CD4-positive, CD25-positive, alpha-beta regulatory T cell (primary cell): Measurements from ENCODE around the gene C3orf20. TPM values are rescaled to one million over a fixed set of nuclear protein-coding genes. Genes with fewer than 3 reads are reported as not detected.

Experiments
- ATAC-seq, 2 donors: fragments of 150-1000 bp; cut with Tn5 transposase; one replicate each; pipeline ENCODE4 v1.10.0; 2021; ENCODE audit warnings: low read depth in 2 of 2, moderate number of reproducible peaks in 2 of 2, moderate library complexity in 1 of 2
- DNase-seq, 3 donors: peaks; one replicate each; pipeline versions ENCODE4 v3.0.0 to v3.0.0-alpha.2; 2012 to 2022; ENCODE audit warnings: mixed read lengths in 1 of 3
- H3K27ac ChIP-seq: one replicate; pipeline ENCODE4 v1.7.0; 2013; ENCODE audit warnings: mild to moderate bottlenecking, low read length; ENCODE audit not compliant: insufficient read depth, poor library complexity, severe bottlenecking
- H3K27me3 ChIP-seq: one replicate; pipeline ENCODE4 v1.7.0; 2013; ENCODE audit warnings: low read length; ENCODE audit not compliant: control insufficient read depth, insufficient read depth
- H3K36me3 ChIP-seq: one replicate; pipeline ENCODE4 v1.7.0; 2013; ENCODE audit warnings: mild to moderate bottlenecking, low read length, moderate library complexity; ENCODE audit not compliant: control insufficient read depth, insufficient read depth
- H3K4me1 ChIP-seq: 2 replicates; pipeline ENCODE4 v1.7.0; 2013; ENCODE audit warnings: mild to moderate bottlenecking, low read length; ENCODE audit not compliant: insufficient read depth, control insufficient read depth, poor library complexity, severe bottlenecking
- H3K4me3 ChIP-seq: one replicate; pipeline ENCODE4 v1.7.0; 2013; ENCODE audit warnings: low read depth, mild to moderate bottlenecking, low read length, moderate library complexity
- H3K9me3 ChIP-seq, 2 experiments: 1 replicate in 1 of 2; 2 replicates in 1 of 2; pipeline ENCODE4 v1.7.0; 2013; ENCODE audit warnings: low read length in 2 of 2, mild to moderate bottlenecking in 1 of 2, moderate library complexity in 1 of 2; ENCODE audit not compliant: control insufficient read depth in 2 of 2
- H3K27ac Mint-ChIP-seq, 3 donors: one replicate each; pipeline ENCODE4 v1.8.0; 2020 to 2022; ENCODE audit warnings: mild to moderate bottlenecking in 3 of 3, mixed read lengths in 3 of 3, moderate library complexity in 2 of 3
- H3K27me3 Mint-ChIP-seq: one replicate; pipeline ENCODE4 v1.8.0; 2022; ENCODE audit warnings: mild to moderate bottlenecking, mixed read lengths
- H3K36me3 Mint-ChIP-seq: one replicate; pipeline ENCODE4 v1.8.0; 2020; ENCODE audit warnings: mixed read lengths
- H3K4me1 Mint-ChIP-seq, 4 donors: one replicate each; pipeline ENCODE4 v1.8.0; 2020 to 2022; ENCODE audit warnings: mixed read lengths in 4 of 4, mild to moderate bottlenecking in 1 of 4
- H3K4me3 Mint-ChIP-seq, 4 donors: one replicate each; pipeline ENCODE4 v1.8.0; 2020 to 2022; ENCODE audit warnings: mild to moderate bottlenecking in 4 of 4, mixed read lengths in 4 of 4, moderate library complexity in 3 of 4
- H3K9me3 Mint-ChIP-seq, 7 donors: one replicate each; pipeline ENCODE4 v1.8.0; 2020 to 2022; ENCODE audit warnings: mixed read lengths in 7 of 7, mild to moderate bottlenecking in 3 of 7, moderate library complexity in 2 of 7
- polyA plus RNA-seq, 4 donors: library from polyadenylated mRNA; unstranded; fragments of 300-500 nt; fragmentation: Illumina TruSeq; gene quantifications; one replicate each; pipeline ENCODE4 v1.2.3, GENCODE V29; 2021
- total RNA-seq: library from RNA; stranded (reverse); gene quantifications from one replicate; pipeline ENCODE4 v1.2.3, GENCODE V29; 2022

Gene C3orf20
- total RNA-seq (0.37 TPM), polyA plus RNA-seq (not detected)

DNA sequence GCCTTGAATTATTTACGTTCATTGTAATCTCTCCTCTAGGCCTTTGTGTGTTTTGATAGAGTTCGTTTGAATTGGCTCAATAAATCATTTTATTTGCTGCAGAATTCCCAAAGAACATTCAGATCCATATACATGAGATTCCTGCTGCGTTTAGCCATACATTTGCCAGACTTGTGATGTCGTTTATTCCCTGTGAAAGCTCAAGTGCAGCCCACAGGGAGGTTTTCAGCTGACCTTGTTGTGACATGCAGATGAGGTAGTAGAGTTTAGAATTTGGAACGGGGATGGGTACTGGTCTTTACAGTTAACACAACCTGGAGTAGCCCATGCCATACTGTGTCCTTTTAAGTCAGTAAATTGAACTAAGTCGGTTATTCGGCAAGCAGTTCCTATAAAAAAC is at the start of gene C3orf20:
Gene C3orf20, plus strand, starts transcription at position 301 of the 400 bp plus-strand sequence. CDS start 7,573 bp downstream, outside the sequence.
- Mint-ChIP-seq H3K4me3 (no peak within 1 kb of the TSS), H3K4me1 (peaks cover 0 to 4% (median 1%) of the 10 kb centered on the region in 4 donors), H3K27me3 (no peaks in the 10 kb centered on the region), H3K36me3 (peaks cover 28% of the 10 kb centered on the region), H3K27ac (peak within 1 kb of the TSS in 2 of 3 donors; percentile 6 to 21), H3K9me3 (no peaks in the 10 kb centered on the region)
- DNase-seq (no peak), ATAC-seq (no peak)
- no peaks in the 10 kb centered on the region for H3K9me3 ChIP-seq
- H3K27me3 ChIP-seq, result no peaks in the 10 kb centered on the region
- no peak within 1 kb of the TSS for H3K4me3 ChIP-seq
- H3K36me3 ChIP-seq, result peaks cover 42% of the 10 kb centered on the region
- no peaks in the 10 kb centered on the region for H3K4me1 ChIP-seq
- no peak within 1 kb of the TSS for H3K27ac ChIP-seq

- Mint-ChIP-seq H3K9me3 (peaks cover 0 to 1% (median 0%) of the 10 kb centered on the region in 7 donors), H3K4me1 (no peaks in the 10 kb centered on the region), H3K36me3 (no peaks in the 10 kb centered on the region), H3K27me3 (peaks cover 6% of the 10 kb centered on the region), H3K27ac (no peak overlapping the region), H3K4me3 (no peak overlapping the region)
- no peaks in the 10 kb centered on the region for H3K9me3 ChIP-seq
- H3K36me3 ChIP-seq, result no peaks in the 10 kb centered on the region
- ATAC-seq, result no peak
- H3K27ac ChIP-seq, result no peak overlapping the region
- DNase-seq, result no peak
- H3K27me3 ChIP-seq, result no peaks in the 10 kb centered on the region
- no peak overlapping the region for H3K4me3 ChIP-seq
- no peaks in the 10 kb centered on the region for H3K4me1 ChIP-seq
Observed at GRCh38 chr3:14625443-14625842, 49.5 kb upstream of the C3orf20 start.

DNA sequence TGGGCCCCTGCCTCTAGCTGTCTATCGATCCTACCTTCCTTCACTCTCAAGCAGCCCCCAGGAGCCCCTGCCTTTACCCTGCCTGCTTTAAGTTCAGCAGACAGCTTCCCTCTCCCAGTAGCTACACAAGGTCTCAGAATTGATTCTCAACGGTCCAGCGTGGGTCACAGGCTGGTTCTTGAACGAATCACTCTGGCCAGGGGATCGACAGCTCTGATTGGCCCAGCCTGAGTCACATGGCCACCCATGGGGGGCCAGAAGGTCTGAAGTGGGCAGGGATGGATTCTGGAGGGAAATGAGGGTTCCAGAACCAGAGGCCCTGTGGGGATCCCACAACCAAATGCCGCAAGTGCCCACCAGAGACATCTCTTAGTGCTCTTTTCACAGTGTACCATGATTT is 47.1 kb upstream of the C3orf20 start:
- H3K36me3 ChIP-seq, result no peaks in the 10 kb centered on the region
- H3K36me3 Mint-ChIP-seq, result no peaks in the 10 kb centered on the region
- H3K27me3 Mint-ChIP-seq, result peaks cover 6% of the 10 kb centered on the region
- DNase-seq (no peak), ATAC-seq (no peak)
- no peaks in the 10 kb centered on the region for H3K9me3 ChIP-seq
- H3K4me3 Mint-ChIP-seq, result no peak overlapping the region
- no peaks in the 10 kb centered on the region for H3K27me3 ChIP-seq
- H3K4me1 Mint-ChIP-seq, result no peaks in the 10 kb centered on the region
- H3K4me3 ChIP-seq, result no peak overlapping the region
- H3K9me3 Mint-ChIP-seq, result no peaks in the 10 kb centered on the region
- no peaks in the 10 kb centered on the region for H3K4me1 ChIP-seq
- H3K27ac Mint-ChIP-seq, result no peak overlapping the region
- no peak overlapping the region for H3K27ac ChIP-seq

DNA sequence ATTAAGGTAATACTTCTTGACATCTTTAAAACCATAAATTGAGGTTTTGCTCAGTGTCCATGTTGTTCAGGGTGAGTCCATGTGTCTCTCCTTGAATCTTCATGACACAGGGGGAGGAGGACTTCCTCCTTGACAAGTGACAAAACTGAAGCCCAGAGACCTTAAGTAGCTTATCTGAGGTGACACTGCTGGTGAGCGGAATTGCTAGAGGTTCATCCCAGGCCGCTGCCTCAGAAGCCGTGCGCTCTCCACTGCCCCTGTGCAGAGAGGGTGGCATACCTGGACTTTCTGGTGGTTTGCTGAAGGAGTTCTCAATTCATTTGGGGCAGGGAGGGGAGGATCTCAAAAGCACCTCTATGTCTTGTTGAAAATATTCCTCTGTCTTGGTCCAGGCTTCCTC is 46.5 kb upstream of the C3orf20 start:
- H3K27me3 Mint-ChIP-seq, result peaks cover 6% of the 10 kb centered on the region
- no peak for ATAC-seq

GRCh38 chr3:14630404-14631100 is 44.4 kb upstream of the C3orf20 start:
- Histone ChIP-seq H3K27me3 (peaks cover 10% of the 10 kb centered on the region), H3K36me3 (no peaks in the 10 kb centered on the region), H3K27ac (no peak overlapping the region), H3K4me3 (no peak overlapping the region), H3K9me3 (no peaks in the 10 kb centered on the region), H3K4me1 (no peaks in the 10 kb centered on the region)
- Mint-ChIP-seq H3K27ac (no peak overlapping the region), H3K4me3 (no peak overlapping the region), H3K9me3 (no peaks in the 10 kb centered on the region), H3K27me3 (peaks cover 22% of the 10 kb centered on the region), H3K4me1 (no peaks in the 10 kb centered on the region), H3K36me3 (no peaks in the 10 kb centered on the region)
- no peak for ATAC-seq
- no peak for DNase-seq

More for the DNA sequence above, 46.5 kb upstream of the C3orf20 start:
- Histone ChIP-seq H3K36me3 (no peaks in the 10 kb centered on the region), H3K4me1 (no peaks in the 10 kb centered on the region), H3K4me3 (no peak overlapping the region), H3K27me3 (no peaks in the 10 kb centered on the region), H3K27ac (no peak overlapping the region), H3K9me3 (no peaks in the 10 kb centered on the region)
- Mint-ChIP-seq H3K4me3 (no peak overlapping the region), H3K36me3 (no peaks in the 10 kb centered on the region), H3K27ac (no peak overlapping the region), H3K4me1 (no peaks in the 10 kb centered on the region), H3K9me3 (no peaks in the 10 kb centered on the region)
- DNase-seq, result no peak

GRCh38 chr3:14631101-14631497 is 43.8 kb upstream of the C3orf20 start:
- H3K27ac ChIP-seq, result no peak overlapping the region
- H3K4me1 ChIP-seq, result no peaks in the 10 kb centered on the region
- DNase-seq (no peak), ATAC-seq (no peak)
- no peak overlapping the region for H3K4me3 ChIP-seq
- H3K27me3 ChIP-seq, result peaks cover 10% of the 10 kb centered on the region
- Mint-ChIP-seq H3K27ac (no peak overlapping the region), H3K9me3 (no peaks in the 10 kb centered on the region), H3K27me3 (peaks cover 23% of the 10 kb centered on the region), H3K36me3 (no peaks in the 10 kb centered on the region), H3K4me3 (no peak overlapping the region), H3K4me1 (no peaks in the 10 kb centered on the region)
- no peaks in the 10 kb centered on the region for H3K9me3 ChIP-seq
- H3K36me3 ChIP-seq, result no peaks in the 10 kb centered on the region

DNA sequence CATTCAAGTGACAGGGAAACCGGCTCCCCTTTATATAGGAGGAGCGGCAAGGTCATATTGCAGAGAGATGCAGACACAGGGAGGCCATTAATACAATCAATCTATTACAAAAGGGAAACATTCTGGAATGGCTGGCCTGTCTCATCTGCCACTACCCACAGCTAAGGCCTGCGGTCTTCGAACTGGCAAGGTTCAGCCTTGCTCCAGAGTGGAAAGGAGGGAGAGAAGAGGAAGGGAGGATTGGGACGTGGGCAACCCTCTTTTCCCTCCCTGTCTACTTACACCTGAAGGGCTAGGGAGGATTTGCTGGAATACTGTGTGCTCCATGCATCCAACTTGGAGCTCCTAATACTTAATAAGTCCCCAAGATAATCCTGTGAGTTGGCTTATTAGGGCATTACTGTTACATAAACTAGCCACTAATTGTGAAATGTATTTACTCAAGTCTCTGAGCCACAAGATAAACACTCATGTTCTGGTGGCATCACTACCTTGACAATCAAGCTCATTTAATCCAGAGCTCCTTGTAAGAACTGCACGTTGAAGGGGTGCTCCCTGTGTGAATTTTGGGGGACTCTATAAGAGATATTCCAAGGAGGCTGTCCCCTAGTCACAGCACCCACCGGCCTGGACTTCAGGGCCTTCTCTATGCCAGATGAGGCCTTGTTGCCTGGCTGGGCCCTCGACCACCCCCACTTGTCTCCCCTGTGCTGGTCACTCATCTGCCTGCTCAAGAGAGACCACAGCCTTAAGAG is 43.1 kb upstream of the C3orf20 start:
- DNase-seq (no peak), ATAC-seq (no peak)
- Mint-ChIP-seq H3K9me3 (no peaks in the 10 kb centered on the region), H3K4me1 (no peaks in the 10 kb centered on the region), H3K27ac (no peak overlapping the region), H3K4me3 (no peak overlapping the region), H3K27me3 (peaks cover 24% of the 10 kb centered on the region), H3K36me3 (no peaks in the 10 kb centered on the region)
- no peak overlapping the region for H3K27ac ChIP-seq
- H3K36me3 ChIP-seq, result no peaks in the 10 kb centered on the region
- no peaks in the 10 kb centered on the region for H3K4me1 ChIP-seq
- H3K9me3 ChIP-seq, result no peaks in the 10 kb centered on the region
- no peak overlapping the region for H3K4me3 ChIP-seq
- H3K27me3 ChIP-seq, result peaks cover 14% of the 10 kb centered on the region
